Head of caudate nucleus (tissue), 42 donors: ENCODE results near the gene ADCY9.
"Not testable (repeated sequence)": the region's sequence is repeated elsewhere in the genome, so short reads cannot be mapped to it uniquely, and the experiment has no call there.

Experiments used
- DNase-seq, 42 donors: peaks; one replicate each; pipeline versions ENCODE4 v3.0.0 to v3.0.0-alpha.2; 2020 to 2021; ENCODE audit warnings: mixed read lengths in 7 of 42
- intact Hi-C: fragments of 100-400 bp; cut with DNase I; formaldehyde crosslinking; loops from one replicate; pipeline ENCODE4 v1.15.0; 2022

The ADCY9 gene

DNA sequence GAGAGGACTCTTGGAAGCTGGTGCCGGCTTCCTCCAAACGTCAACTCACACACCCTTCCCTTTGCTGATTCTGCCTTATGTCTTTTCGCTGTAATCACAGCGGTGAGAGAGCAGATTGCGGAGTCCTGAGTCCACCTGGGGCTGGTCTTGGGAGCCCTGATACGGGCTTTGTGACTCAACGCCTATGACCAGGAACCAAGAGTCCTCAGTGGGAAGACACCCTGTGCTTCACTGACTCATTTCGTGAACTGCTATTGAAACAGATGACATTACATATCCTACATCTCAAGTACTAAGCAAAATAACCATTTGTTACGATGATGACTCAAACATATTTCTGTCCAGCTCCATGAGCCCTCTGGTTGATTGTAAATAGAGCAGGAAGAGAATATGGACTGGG is 145.0 kb downstream of the ADCY9 start:
- intact Hi-C loops = no loop called here
- DNase-seq = no peak

DNA sequence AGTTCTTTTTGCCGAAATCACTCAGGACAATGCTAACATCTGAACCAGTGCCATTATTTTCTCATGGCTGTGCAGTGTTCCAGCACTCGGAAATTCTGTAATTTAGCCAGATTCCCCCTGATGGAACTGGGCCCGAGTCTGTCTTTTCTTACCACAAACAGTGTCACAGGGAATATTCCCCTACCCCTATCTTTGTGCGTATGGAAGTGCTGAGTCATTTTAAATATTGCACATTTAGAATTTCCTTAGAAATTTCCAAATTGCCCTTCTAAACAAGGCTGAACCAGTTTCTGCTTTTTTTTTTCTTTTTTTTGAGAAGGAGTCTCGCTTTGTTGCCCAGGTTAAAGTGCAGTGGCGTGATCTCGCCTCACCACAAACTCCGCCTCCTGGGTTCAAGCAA is 147.7 kb downstream of the ADCY9 start:
- intact Hi-C loops = no loop called here
- DNase-seq = no peak

DNA sequence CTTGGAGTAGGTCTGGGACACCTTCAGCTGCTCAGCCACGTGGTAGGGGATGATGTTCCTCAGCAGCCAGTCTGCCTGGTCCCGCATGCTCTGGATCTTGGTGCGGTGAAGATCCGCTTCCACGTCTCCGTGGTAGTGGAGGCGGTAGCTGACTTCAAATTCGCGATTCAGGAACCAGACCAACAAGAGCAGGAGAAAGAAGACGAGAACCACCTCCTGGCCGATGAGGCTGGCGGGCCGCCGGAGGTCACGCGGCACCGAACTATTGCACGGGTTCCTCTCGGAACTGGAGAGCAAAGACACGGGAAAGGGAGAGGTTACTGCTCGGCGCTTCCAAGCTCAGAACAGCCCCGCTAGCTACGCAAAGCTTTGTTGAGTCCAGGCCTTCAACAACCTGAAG is 149.6 kb downstream of the ADCY9 start:
- intact Hi-C loops = no loop called here
- DNase-seq = no peak

DNA sequence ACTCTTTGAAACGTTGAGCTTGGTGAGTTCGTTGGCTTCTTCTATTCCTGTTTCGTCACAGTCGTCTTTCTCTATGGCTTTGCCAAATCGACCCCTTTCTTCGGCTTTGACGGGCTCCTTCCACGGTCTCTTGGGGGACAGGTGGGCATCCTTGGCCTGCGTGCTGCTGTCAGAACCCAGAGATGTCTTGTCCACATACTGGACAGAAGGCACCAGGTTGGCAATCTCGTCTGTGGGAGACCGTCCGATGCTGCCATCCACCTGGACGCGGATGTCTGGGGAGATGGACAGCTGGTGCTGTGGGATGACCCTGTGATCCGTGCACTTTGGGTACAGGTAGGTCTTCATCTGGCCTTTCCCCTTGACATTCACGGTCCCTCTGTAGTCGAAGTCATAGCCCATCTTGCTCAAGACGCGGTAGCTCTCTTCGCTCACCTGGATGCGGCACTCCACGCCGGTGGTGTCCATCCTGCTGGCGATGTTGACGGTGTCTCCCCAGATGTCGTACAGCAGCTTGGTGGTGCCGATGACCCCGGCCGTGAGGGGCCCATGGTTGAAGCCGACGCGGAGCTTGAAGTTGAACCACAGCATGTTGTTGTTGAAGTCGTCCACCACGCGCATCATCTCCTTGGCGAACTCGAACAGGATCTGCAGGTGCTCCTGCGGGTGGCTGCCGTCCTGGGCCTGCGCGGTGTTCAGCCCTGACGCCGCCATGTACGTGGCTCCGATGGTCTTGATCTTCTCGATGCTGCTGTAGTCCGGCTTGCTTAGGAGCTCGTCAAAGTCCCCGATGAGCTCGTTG is 150.3 kb downstream of the ADCY9 start:
- no peak for DNase-seq
- intact Hi-C loops = no loop called here

GRCh38 chr16:3965306-3965705 is 150.9 kb downstream of the ADCY9 start:
- intact Hi-C loops = no loop called here
- no peak for DNase-seq

DNA sequence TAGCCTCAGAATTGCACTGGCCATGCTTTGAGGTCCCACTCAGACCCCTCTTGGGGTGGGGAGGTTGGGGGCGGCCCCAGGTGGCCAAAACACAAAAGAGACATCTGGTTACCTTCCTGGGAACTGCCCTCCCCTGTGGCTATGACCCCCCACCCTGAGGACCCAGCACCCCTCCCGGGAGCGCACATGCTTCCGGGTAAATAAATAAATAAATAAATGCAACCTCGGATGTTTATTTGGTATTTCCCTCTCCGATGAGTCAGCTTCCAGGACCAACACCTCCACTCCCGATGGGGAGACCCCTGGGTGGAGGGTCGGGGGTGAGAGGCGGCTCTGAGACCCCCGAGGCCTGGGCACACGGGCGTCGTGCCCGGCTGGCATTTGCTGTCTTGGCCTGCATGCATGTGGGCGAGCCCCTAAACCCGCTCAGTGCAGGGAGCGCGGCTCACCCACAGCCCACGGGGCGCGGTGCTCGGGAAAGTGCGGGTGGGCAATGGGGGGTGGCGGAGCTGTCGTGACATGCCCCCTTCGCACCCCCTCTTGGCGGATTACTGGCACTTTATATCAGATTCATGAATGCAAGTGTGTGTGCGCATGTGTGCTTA is 151.5 kb downstream of the ADCY9 start:
- DNase-seq = no peak
- intact Hi-C loops = no loop called here

GRCh38 chr16:3963886-3964685 is 152.2 kb downstream of the ADCY9 start:
- DNase-seq = no peak
- intact Hi-C loops = no loop called here

- intact Hi-C loops = no loop called here
Observed at GRCh38 chr16:3963203-3963602, 153.0 kb downstream of the ADCY9 start.

DNA sequence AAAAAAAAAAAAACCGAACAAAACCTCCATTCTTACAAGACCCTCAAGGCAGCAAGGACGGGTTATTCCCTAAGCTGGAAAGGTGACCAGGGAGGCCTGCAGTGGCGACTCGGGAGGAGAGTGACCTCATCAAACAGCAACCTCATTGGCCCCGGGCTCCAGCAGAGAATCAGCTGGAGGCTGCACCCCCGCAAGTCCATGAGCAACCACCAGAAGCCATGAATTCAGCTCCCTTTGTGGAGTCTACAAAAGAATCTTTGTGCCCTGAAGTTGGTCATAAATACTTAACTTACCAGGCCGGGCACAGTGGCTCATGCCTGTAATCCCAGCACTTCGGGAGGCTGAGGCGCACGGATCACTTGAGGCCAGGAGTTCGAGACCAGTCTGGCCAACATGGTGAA is 154.8 kb downstream of the ADCY9 start:
- DNase-seq = peak in 39 of 42 donors; percentile 13 to 80 (median 50)
- intact Hi-C loops = no loop called here

More at GRCh38 chr16:3963203-3963602, 153.0 kb downstream of the ADCY9 start:
- DNase-seq = no peak

GRCh38 chr16:3959926-3960590 is 156.2 kb downstream of the ADCY9 start:
- intact Hi-C loops, DNase-seq: not testable (repeated sequence)

DNA sequence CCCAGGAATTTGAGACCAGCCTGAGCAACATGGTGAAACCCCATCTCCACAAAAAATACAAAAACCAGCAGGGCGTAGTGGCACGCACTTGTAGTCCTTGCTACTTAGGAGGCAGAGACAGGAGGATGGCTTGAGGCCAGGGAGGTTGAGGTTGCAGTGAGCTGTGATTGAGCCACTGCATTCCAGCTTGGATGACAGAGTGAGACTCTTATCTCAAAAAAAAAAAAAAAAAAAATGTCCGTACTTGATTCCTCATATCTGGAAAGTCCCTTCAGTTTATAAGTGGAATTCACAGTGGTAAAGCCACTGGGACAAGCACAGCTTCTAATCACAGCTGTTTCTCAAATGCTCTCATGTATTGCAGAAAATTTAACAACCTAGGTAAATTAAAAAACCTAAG is 157.1 kb downstream of the ADCY9 start:
- intact Hi-C loops = no loop called here

DNA sequence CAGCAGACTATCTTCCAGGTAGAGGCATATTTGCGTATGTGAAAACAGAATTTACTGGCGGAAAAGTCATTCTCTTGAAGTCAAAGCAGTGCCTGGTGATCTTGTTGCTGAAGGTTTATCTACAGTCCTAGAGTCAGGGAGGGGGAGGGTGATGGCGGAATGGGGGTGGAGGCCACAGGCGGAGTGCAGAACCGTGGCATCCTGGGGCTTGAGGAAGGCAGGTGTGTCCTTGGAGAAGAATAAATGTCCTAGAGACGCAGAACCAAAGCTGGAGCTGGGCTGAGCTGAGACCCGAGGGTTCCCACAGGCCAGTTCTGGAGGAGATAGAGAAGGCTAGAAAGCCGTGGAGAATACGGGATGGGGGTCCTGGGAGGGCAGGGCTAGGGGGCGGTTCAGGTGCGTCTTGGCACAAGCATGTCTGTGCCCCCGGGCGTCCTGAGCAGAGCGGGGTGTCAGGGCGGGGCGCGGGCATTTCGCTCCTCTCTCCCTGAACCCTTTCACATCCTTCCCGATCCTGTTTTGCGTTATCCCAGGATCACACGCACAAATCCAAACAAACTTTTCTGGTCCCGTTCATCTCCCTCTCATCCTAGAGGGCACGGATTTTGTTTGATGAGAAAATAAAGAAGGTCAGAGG is 158.8 kb downstream of the ADCY9 start:
- intact Hi-C loops = no loop called here
- no peak for DNase-seq

More for the DNA sequence above, 157.1 kb downstream of the ADCY9 start:
- no peak for DNase-seq

GRCh38 chr16:3954411-3954921 is 161.8 kb downstream of the ADCY9 start:
- intact Hi-C loops = no loop called here
- DNase-seq = no peak

DNA sequence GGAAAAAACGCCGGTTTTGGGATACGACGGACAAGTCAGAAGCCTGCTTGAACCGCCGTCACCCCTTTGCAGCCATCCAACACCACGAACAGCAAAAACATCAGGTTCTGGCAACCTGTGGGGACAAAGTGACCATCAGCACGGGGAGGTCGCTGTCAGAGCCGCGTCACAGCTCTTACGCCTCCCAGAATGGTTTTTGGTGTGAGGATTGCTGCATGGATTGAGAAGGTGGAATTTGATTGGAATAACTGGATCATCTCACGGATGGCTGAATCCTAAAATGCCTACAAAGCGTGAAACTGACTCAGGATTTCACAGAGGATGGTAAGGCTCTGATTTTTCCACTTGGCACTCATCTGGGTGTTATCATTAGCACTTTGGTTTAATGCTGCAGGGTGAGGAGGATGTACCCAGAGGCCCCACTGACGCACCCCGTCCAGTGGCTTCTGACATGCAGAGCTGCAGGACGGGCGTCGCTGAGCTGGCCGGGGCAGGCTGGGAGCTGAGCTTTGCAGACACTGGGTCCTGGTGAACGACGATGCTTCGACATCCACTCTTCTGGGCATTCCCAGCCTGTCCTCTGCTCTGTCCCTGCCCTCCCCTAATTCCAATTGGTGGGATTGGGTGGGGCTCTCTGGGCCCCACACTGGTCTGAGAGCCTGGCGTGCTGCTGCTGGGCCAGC is 162.4 kb downstream of the ADCY9 start:
- no peak for DNase-seq
- intact Hi-C loops = no loop called here

DNA sequence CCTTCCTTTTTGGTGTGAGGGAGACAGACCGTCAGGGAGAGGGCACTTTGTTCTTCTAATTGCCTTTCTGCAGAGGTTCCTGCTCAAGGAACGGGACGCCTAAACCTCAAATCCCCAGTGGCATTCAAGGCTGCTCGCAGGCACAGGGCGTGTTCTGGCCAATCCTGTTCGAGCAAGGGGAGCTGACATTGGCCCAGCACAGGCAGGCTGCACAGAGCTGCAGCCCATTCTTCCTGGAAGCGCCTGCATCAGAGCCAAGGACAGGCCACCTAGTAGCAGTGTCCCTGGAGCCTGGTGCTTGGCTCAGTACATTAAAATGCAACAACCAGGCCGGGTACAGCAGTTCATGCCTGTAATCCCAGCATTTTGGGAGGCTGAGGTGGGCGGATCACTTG is 163.5 kb downstream of the ADCY9 start:
- intact Hi-C loops = no loop called here
- DNase-seq = peak in 9 of 42 donors; percentile 7 to 64 (median 38)

DNA sequence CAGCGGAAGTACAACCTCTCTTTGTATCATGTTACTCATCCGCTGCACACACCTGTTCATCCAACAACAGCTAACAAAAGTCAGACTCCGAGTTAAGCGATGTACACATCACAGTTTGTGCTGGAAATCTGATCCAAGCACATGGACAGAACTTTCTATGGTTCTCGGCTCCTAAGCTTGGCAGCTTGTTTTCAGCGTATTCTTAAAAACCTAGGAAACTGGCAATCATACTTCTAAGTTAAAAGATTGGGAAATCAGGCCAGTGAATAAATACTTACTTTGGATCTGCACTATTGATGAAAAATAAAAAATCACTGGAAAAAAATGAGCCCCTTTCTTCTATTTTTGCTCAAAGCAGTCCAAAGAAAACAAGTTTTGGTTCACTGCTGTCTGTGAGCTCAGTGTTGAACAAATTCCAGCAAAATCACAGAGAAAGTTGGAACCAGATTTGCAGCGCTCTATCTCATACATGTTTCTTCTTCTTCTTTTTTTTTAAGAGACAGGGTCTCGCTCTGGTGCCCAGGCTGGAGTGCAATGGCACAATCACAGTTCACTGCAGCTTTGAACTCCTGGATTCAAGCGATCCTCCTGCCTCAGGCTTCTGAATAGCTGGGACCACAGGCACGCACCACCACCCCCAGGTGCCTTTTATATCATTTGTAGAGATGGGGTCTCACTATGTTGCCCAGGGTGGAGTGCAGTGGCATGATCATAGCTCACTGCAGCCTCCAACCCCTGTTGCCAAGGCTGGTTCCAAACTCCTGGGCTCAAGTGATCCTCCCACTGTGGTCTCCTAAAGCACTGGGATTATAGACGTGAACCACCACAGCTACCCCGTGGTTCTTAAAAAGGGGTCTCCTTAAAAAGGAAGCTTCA is 164.1 kb downstream of the ADCY9 start:
- DNase-seq = no peak
- intact Hi-C loops = no loop called here

GRCh38 chr16:3951380-3951779 is 164.9 kb downstream of the ADCY9 start:
- intact Hi-C loops = not testable (repeated sequence)

More at GRCh38 chr16:3951380-3951779, 164.9 kb downstream of the ADCY9 start:
- not testable (repeated sequence) for DNase-seq
